Glutamatergic neuron (in vitro differentiated cells): Measurements from ENCODE around the gene PEX3. TPM values are rescaled to one million over a fixed set of nuclear protein-coding genes. Genes with fewer than 3 reads are reported as not detected.

Experiments
- total RNA-seq: library from RNA; stranded (reverse); fragmentation: NEBNext Ultra II Directional; extraction: Animal tissue kit (Norgen Biotek cat#: 25700); gene quantifications from one replicate; pipeline ENCODE4 v1.2.1, GENCODE V29; 2021; ENCODE audit not compliant: unreplicated experiment

The PEX3 gene
- total RNA-seq, 1 donor from 2014 or later: 12.0 TPM

Other genes starting within 250 kb of the PEX3 start
- gene ADAT2, start 110 bp upstream of the PEX3 start, total RNA-seq: 5.6 TPM
- gene FUCA2, start 60.9 kb downstream of the PEX3 start, total RNA-seq: 19.2 TPM
- 9.7 TPM for gene PHACTR2, start 227.2 kb downstream of the PEX3 start, total RNA-seq